Spleen (tissue), 11 donors: ENCODE measurements around the gene NOD2. TPM values are rescaled to one million over a fixed set of nuclear protein-coding genes. Genes with fewer than 3 reads are reported as not detected.
A peak's percentile ranks its signal among the peaks of the same experiment; 100 is the strongest.

Experiments used
- DNase-seq: peaks from one replicate; pipeline ENCODE4 v3.0.0-alpha.2; 2020
- H3K27ac ChIP-seq, 8 donors: fragments of 200-600 bp; sonication (generic) in 7 of 8; 1 replicate in 4 of 8; 2 replicates in 4 of 8; pipeline versions ENCODE4 v1.5.0 to v1.8.0; 2016 to 2021; ENCODE audit warnings: inconsistent platforms in 4 of 8, mild to moderate bottlenecking in 4 of 8, moderate library complexity in 1 of 8
- H3K27me3 ChIP-seq, 7 donors: fragments of 200-600 bp; sonication (generic) in 6 of 7; replicated peaks in 1 of 7; 1 replicate in 4 of 7; 2 replicates in 3 of 7; pipeline versions ENCODE4 v1.5.0 to v1.8.0; 2016 to 2021; ENCODE audit warnings: inconsistent platforms in 3 of 7, mild to moderate bottlenecking in 1 of 7
- H3K36me3 ChIP-seq, 6 donors: fragments of 200-600 bp; sonication (generic) in 5 of 6; 1 replicate in 4 of 6; 2 replicates in 2 of 6; pipeline versions ENCODE4 v1.5.0 to v1.8.0; 2016 to 2021; ENCODE audit warnings: inconsistent platforms in 2 of 6
- H3K4me1 ChIP-seq, 6 donors: fragments of 200-600 bp; sonication (generic) in 5 of 6; 1 replicate in 3 of 6; 2 replicates in 3 of 6; pipeline versions ENCODE4 v1.5.0 to v1.8.0; 2016 to 2021; ENCODE audit warnings: inconsistent platforms in 3 of 6
- H3K4me3 ChIP-seq, 8 donors: fragments of 200-600 bp; sonication (generic) in 7 of 8; 1 replicate in 4 of 8; 2 replicates in 4 of 8; pipeline versions ENCODE4 v1.5.0 to v1.8.0; 2016 to 2021; ENCODE audit warnings: inconsistent platforms in 4 of 8, mild to moderate bottlenecking in 4 of 8, moderate library complexity in 2 of 8
- H3K9me3 ChIP-seq, 8 donors: fragments of 200-600 bp; sonication (generic) in 7 of 8; 1 replicate in 4 of 8; 2 replicates in 4 of 8; pipeline versions ENCODE4 v1.5.0 to v1.8.0; 2016 to 2021; ENCODE audit warnings: inconsistent platforms in 4 of 8
- CTCF ChIP-seq, 11 experiments: fragments of 200-600 bp in 7 of 11; fragments of 450-650 bp in 4 of 11; sonication (generic) in 4 of 11; IDR thresholded peaks in 8 of 11; conservative IDR thresholded peaks in 3 of 11; 1 replicate in 7 of 11; 2 replicates in 4 of 11; pipeline versions ENCODE4 v1.4.0 to v1.8.0; 2016 to 2021; ENCODE audit warnings: antibody characterized with exemption in 11 of 11, inconsistent platforms in 4 of 11, mild to moderate bottlenecking in 1 of 11
- POLR2A ChIP-seq, 3 donors: fragments of 450-650 bp; IDR thresholded peaks; one replicate each; pipeline ENCODE4 v1.5.1; 2017; ENCODE audit warnings: antibody characterized with exemption in 3 of 3, mild to moderate bottlenecking in 1 of 3
- POLR2AphosphoS5 ChIP-seq, 3 donors: sonication (generic); formaldehyde crosslinking; IDR thresholded peaks; one replicate each; pipeline ENCODE4 v1.5.1; 2017; ENCODE audit warnings: antibody characterized with exemption in 3 of 3
- WGBS, 5 donors: extraction: QIAGEN DNeasy Blood & Tissue Kit in 3 of 5; methylation state at CpG; one replicate each; pipeline versions ENCODE4 v1.1.5 to v1.1.7; 2013 to 2018; 5-methylcytosine and 5-hydroxymethylcytosine counted together
- intact Hi-C: fragments of 100-400 bp; cut with DNase I; formaldehyde crosslinking; loops from one replicate; pipeline ENCODE4 v1.15.0; 2023; ENCODE audit warnings: low total_unique reads
- polyA plus RNA-seq, 3 donors: library from polyadenylated mRNA; stranded (reverse); fragments of 200-250 nt; gene quantifications; one replicate each; pipeline ENCODE4 v1.2.1, GENCODE V29; 2013
- total RNA-seq, 7 donors: library from RNA; depleted of rRNA in 3 of 7; stranded (reverse); fragments of >200 nt in 3 of 7; fragmentation: NEBNext Ultra II Directional in 4 of 7; extraction: Animal tissue kit (Norgen Biotek cat#: 25700) in 4 of 7; gene quantifications; one replicate each; pipeline versions ENCODE4 v1.1.0 to v1.2.1, GENCODE V29; 2016 to 2021
- donor health status: healthy with polysubstance abuse.
- donor health status: DM: no; HTN: no; CAD: no; lungs with moderate emphysema.
- donor health status: DM: no; HTN: no; CAD: no.
- donor health status: Bipolar disorder and iron deficiency.
- donor health status: healthy.
- donor health status: DM: no; HTN: no; CAD: no.
- donor health status: DM: yes; HTN: yes; CAD: no.

NOD2 gene
- total and polyA plus RNA-seq, 10 donors, result 0.41 to 23.2 (median 9.5) TPM

- H3K9me3 ChIP-seq, result peaks cover 0 to 36% (median 34%) of the 10 kb centered on the region in 8 donors
- no peaks in the 10 kb centered on the region for H3K27me3 ChIP-seq
- H3K4me1 ChIP-seq, result peaks cover 9 to 48% (median 18%) of the 10 kb centered on the region in 6 donors
- 96 to 97% (median 96%) methylated on average over 4 of the region's 4 CpGs for WGBS, 5 donors
- peak; percentile 1 for DNase-seq
- H3K4me3 ChIP-seq, result no peak overlapping the region
- H3K27ac ChIP-seq, result no peak overlapping the region
- intact Hi-C loops, result no loop called here
- peaks cover 3 to 99% (median 64%) of the 10 kb centered on the region in 6 donors for H3K36me3 ChIP-seq
- no peak for TF ChIP-seq POLR2AphosphoS5 (IDR thresholded peaks at IDR 0.05)
- no peak for TF ChIP-seq POLR2A (IDR thresholded peaks at IDR 0.05)
- TF ChIP-seq CTCF (IDR thresholded peaks at IDR 0.05 in 8 of 11, conservative IDR thresholded peaks at IDR 0.05 in 3 of 11), result no peak
Observed at GRCh38 chr16:50674831-50675230, 18.6 kb upstream of the NOD2 start.

- Histone ChIP-seq H3K27me3 (no peaks in the 10 kb centered on the region), H3K9me3 (peaks cover 0 to 36% (median 34%) of the 10 kb centered on the region in 8 donors), H3K4me3 (no peak overlapping the region), H3K36me3 (peaks cover 3 to 88% (median 62%) of the 10 kb centered on the region in 6 donors), H3K4me1 (peaks cover 15 to 58% (median 25%) of the 10 kb centered on the region in 6 donors), H3K27ac (peak overlapping the region in 2 of 8 donors; percentile 1 to 15)
- peak; percentile 68 for DNase-seq
- 91 to 94% (median 92%) methylated on average over 20 to 23 of the region's 23 CpGs for WGBS, 5 donors
- intact Hi-C loops, result no loop called here
- no peak for TF ChIP-seq POLR2A (IDR thresholded peaks at IDR 0.05)
- TF ChIP-seq CTCF (IDR thresholded peaks at IDR 0.05 in 8 of 11, conservative IDR thresholded peaks at IDR 0.05 in 3 of 11), result no peak
Observed at GRCh38 chr16:50675686-50676610, 17.5 kb upstream of the NOD2 start.

GRCh38 chr16:50676684-50677225 is 16.7 kb upstream of the NOD2 start:
- WGBS, 5 donors, result 86 to 87% (median 86%) methylated on average over 8 to 9 of the region's 9 CpGs
- Histone ChIP-seq H3K4me3 (no peak overlapping the region), H3K4me1 (peaks cover 17 to 64% (median 29%) of the 10 kb centered on the region in 6 donors), H3K36me3 (peaks cover 3 to 80% (median 58%) of the 10 kb centered on the region in 6 donors), H3K27me3 (no peaks in the 10 kb centered on the region), H3K9me3 (peaks cover 0 to 31% (median 27%) of the 10 kb centered on the region in 8 donors), H3K27ac (peak overlapping the region in 2 of 8 donors; percentile 15 to 21)
- no peak for TF ChIP-seq CTCF (IDR thresholded peaks at IDR 0.05 in 8 of 11, conservative IDR thresholded peaks at IDR 0.05 in 3 of 11)
- TF ChIP-seq POLR2A (IDR thresholded peaks at IDR 0.05), result no peak
- TF ChIP-seq POLR2AphosphoS5 (IDR thresholded peaks at IDR 0.05), result no peak
- peak; percentile 63 for DNase-seq
- intact Hi-C loops, result no loop called here

GRCh38 chr16:50677351-50677750 is 16.1 kb upstream of the NOD2 start:
- TF ChIP-seq POLR2A (IDR thresholded peaks at IDR 0.05) (no peak), CTCF (IDR thresholded peaks at IDR 0.05 in 8 of 11, conservative IDR thresholded peaks at IDR 0.05 in 3 of 11) (peak in 8 of 11 experiments; percentile 4 to 67 (median 50)), POLR2AphosphoS5 (IDR thresholded peaks at IDR 0.05) (peak in 1 of 3 donors; percentile 9)
- peaks cover 0 to 25% (median 22%) of the 10 kb centered on the region in 8 donors for H3K9me3 ChIP-seq
- no peaks in the 10 kb centered on the region for H3K27me3 ChIP-seq
- H3K4me1 ChIP-seq, result peaks cover 17 to 70% (median 35%) of the 10 kb centered on the region in 6 donors
- WGBS, 5 donors, result 74 to 86% (median 82%) methylated on average over 6 to 7 of the region's 7 CpGs
- peaks cover 3 to 74% (median 52%) of the 10 kb centered on the region in 6 donors for H3K36me3 ChIP-seq
- peak overlapping the region in 1 of 8 donors; percentile 21 for H3K27ac ChIP-seq
- no peak overlapping the region for H3K4me3 ChIP-seq
- intact Hi-C loops, result no loop called here
- peak; percentile 73 for DNase-seq
